ENCODE data around the gene LRCH1.

The LRCH1 gene

DNA sequence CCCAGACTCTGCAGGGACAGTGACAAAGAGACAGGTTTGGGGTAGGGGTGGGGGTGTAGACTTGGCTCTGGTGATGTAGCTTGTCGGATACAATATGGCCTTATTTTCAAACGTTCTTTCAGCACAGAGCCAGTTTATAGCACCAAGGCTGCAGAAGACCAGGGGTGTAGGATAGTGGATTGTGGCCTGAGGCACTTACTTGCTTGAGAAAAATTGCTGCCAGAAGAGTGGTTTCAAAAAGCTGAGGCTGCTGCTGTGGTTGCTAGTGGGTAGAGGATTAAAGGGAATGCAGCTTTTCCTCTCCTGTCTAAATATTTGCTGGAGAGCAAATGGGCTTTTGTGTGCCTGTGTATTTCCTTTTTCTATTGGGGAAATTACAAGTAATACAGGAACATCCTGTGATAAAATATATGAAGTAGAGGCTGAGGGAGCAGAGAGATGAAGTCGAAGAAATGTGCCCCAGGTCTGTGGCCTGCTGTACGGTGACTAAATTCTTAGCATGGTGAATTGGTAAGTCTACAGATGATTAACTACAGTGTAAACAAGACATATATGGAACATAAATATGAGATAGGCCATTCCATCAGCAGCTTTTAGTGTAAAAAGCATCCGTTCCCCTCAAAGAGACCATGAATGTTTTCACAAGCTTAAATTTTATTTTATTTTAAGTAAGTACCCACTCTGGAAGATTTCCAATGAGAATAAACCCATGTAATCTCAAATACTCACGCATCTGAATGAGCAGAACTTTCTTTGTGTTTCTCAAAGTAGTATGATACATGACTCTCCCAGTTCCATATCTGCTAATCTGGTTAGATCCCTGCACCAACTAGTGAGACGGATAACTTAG, 112.9 kb downstream of the LRCH1 start:
- H3K4me3 ChIP-seq (ENCODE audit: low read length): peak overlapping the region; percentile 57; the same call in 1 of the 2 replicates
- TF ChIP-seq ZNF274 (IDR thresholded peaks at IDR 0.05; ENCODE audit: low read depth, low read length): no peak

DNA sequence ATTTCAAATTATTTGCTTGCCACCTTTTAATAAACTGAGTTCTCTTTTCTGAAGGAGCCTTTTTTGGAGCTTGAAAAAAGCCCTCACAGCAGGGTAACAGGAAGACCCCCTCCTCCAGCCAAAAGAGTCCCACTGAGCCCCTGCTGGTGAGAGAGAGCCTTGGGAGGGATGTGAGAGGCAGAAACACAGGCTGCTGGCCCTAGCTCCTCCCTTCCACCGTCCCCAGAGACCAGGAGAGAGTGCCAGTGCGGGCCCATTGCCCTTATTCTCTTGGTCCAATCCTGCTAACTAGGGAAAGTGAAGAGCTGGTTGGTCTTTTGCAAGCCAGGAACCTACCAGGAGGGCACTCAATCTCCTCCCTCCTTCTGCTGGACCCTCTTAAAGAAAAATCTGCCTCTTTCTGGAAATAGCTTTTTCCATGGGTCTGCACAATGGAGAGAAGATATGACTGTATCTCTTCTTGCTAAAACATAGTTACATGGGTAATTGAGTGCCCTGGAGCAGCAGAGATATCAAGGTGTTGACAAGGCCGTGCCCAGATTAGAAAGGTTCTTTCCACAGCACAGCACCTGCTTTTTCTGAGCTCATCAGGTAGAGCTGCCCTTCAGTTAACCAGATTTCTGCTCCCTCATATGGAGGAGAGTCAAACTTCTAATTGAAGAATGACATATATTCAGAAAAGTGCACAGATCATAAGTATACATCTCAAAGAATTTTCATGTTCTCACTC, 113.9 kb downstream of the LRCH1 start:
- peak overlapping the region; percentile 20; the same call in 1 of the 2 replicates for H3K4me3 ChIP-seq (ENCODE audit: low read length)
- TF ChIP-seq ZNF274 (IDR thresholded peaks at IDR 0.05; ENCODE audit: low read depth, low read length): no peak

DNA sequence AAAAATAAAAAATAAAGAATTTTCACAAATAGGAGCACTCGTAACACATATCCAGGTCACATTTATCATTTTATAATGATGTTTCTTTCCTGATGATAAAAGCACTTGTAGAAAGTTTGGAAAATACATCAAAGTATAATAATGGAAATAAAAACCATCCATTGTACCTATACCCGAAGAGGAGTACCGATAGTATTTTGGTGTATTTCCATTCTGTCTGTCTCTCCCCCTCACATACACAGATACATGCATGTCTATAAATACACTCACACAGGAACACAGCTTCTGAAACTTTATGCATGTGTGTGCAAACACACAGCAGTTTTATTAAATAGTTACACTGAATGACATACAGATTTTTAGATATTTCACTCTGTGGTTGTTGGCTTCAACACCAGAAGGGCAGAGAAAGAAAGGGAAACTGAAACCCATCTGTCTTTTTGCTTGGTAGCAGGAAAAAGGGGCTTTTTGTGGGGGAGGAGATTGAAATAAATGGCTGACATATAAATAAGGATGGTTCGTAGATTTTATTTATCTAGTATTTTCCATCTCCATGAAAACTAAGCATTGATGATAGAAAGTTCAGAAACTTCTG, 114.8 kb downstream of the LRCH1 start:
- no peak for TF ChIP-seq ZNF274 (IDR thresholded peaks at IDR 0.05; ENCODE audit: low read depth, low read length)
- H3K4me3 ChIP-seq (ENCODE audit: low read length): peak overlapping the region; percentile 76

DNA sequence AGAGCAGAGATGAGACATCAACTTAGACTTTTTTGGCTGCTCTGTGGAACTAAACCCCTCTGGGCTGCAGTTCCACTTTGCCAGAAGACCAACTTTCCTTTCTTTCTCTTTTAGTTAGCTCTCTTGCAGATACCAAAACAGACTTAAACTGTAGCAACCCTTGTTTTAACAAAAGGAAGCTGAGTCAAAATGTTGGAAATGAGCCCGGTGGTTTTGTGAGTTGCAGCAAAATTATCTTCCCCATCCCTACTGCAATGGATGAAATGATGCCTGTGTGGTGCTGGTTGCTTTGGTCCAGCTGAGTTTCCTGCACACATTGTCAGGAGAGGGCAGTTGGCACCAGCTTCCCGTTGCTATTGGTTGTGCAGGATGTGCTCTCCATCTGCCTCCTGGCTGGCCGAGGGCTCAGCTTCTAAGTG, 115.3 kb downstream of the LRCH1 start:
- TF ChIP-seq ZNF274 (IDR thresholded peaks at IDR 0.05; ENCODE audit: low read depth, low read length): no peak
- peak overlapping the region; percentile 76 for H3K4me3 ChIP-seq (ENCODE audit: low read length)

DNA sequence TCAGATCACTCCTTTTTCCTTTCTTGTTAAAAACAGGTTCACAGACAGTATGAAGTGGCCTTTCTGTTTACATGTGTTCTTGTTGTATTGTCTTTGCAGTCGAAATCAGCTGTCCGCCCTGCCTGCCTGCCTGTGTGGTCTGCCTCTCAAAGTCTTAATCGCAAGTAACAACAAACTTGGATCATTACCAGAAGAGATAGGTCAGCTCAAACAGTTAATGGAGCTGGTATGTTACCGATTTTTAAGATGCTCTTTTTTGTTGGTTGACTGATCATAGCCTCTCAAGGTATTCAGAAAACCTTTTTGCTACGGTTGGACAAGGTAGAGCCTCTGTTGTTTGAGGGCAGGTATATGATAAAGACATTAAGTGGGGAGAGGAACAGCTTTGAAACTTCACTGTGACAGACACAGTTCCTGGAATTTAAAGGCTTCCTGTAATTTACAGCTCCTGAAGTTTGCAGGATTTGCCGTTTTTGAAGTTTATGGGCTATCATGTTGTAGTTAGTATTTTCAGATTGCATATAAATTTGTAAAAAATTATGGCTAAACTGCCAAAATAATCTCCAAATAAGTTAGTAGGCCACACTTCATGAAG, 116.1 kb downstream of the LRCH1 start:
- no peak for TF ChIP-seq ZNF274 (IDR thresholded peaks at IDR 0.05; ENCODE audit: low read depth, low read length)
- H3K4me3 ChIP-seq (ENCODE audit: low read length): no peak overlapping the region; the same call in 1 of the 2 replicates

DNA sequence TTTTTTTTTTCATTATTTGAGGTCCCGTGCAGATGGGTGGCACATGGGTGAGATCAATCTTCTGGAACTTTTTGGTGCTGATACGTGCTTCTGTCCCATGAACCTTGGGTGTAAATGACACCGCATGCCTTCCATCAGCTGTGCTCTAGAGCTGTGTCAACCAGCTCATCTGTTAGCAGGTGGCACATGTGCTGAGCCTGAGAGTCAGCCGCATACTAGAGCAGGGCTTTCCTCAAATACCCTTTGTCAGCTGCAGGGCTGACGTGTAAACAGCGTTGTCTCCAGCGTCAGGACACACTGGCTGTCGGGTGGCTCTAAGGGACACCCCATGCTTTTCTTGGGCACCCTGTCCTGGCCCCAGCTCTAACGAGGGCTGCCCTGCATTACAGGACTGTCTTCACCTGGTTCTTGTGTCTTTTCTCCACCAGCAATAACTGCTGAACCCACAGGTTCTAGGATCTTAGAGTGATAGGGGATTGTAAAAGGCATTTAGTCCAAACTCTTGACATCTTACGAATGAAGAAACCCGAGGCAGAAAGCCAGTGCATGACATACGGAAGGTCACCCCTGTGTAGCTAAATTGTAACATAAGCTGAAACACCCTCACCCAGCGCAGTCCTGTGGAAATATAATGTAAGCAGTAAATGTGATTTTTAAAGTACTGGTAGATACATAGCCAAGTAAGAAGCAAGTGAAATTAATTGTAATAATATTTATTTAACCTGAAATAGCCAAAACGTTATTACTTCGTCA, 119.5 kb downstream of the LRCH1 start:
- no peak for TF ChIP-seq ZNF274 (IDR thresholded peaks at IDR 0.05; ENCODE audit: low read depth, low read length)
- H3K4me3 ChIP-seq (ENCODE audit: low read length): no peak overlapping the region

DNA sequence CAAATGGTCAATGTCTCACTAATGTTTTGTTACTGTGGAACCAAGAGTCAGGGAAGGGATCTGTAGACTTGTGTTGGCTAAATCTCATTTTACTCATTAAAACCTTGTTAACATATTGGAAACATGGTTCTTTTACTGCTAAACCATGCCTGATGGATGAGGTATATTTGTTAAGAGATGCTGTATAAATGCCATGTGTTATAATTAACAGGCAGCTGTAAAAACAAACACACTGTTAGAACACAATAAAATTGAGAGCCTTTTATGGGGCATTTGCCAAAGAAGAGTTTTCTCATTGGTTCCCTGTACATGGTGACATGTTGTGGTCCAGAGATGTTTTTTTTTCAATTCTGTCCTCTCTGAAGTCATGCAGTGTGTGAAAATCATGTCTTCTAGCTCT, 122.0 kb downstream of the LRCH1 start:
- no peak overlapping the region for H3K4me3 ChIP-seq (ENCODE audit: low read length)
- TF ChIP-seq ZNF274 (IDR thresholded peaks at IDR 0.05; ENCODE audit: low read depth, low read length): no peak

DNA sequence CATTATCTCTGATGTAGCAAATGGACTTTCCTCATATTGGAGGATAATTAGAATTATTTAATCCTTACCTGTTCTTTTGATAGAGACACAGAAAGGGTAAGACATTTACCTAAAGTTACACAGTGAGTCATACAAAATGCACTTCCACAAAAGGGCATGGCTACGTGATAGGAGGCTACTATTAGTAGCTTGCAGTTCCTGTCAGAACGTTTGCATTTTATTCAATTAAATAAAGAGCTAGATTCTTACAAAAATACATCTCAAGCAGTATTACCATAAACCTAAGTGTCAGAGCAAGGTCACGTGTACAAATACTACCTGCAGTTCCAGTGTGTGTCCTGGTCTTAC, 123.4 kb downstream of the LRCH1 start:
- TF ChIP-seq ZNF274 (IDR thresholded peaks at IDR 0.05; ENCODE audit: low read depth, low read length): no peak
- H3K4me3 ChIP-seq (ENCODE audit: low read length): no peak overlapping the region

DNA sequence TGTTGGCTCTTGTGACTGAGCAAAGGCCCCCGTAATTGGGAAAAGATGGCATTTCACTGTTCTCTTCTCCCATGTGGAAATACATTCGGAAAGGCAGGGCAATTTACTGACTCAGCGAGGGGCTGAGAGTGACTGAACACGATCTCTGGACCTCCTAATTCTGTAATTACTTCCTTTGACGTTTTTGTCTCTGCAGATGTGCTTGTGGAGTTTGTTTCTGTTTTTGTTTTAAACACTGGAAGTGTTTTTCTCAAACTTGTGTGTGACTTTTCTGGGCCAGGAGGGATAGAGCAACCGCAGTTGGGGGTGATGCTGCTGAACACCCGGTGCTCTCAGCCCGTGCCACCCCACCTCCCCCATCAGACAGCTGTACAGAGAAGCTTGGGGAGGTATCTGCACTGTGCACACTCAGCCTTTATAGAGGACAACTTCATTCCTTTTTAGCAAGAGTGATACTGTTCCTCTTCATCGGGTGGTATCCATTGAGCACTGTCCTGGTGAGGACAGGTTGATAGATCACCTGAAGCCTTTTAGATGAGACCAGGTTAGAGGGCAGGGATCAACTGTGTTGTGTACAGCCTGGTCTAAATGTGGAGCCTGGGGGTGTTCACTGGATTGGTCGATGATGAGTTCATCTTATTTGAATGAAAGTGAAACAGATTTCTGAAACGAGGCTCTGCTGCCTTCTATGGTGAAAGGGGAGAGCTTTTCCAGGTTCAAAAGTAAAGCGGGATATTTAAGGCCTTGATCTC, 126.6 kb downstream of the LRCH1 start:
- H3K4me3 ChIP-seq (ENCODE audit: low read length): peak overlapping the region; percentile 58; the same call in 1 of the 2 replicates
- no peak for TF ChIP-seq ZNF274 (IDR thresholded peaks at IDR 0.05; ENCODE audit: low read depth, low read length)

DNA sequence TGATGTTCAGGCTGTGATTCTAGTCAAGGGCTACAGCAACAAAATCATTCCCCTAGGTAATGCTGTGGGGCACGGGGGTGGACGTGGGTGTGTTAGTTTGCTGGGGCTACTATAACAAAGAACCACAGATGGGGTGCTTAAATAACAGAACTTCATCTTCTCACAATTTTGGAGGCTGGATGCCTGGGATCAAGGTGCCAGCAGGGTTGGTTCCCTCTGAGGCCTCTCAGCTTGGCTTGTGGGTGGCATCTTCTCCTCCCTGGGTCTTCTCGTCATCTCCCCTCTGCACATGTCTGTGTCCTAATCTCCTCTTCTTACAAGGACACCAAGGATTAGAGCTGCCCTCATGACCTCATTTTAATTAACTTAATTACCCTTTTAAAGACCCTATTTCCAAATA, 129.0 kb downstream of the LRCH1 start:
- TF ChIP-seq ZNF274 (IDR thresholded peaks at IDR 0.05; ENCODE audit: low read depth, low read length): no peak
- H3K4me3 ChIP-seq (ENCODE audit: low read length): no peak overlapping the region

DNA sequence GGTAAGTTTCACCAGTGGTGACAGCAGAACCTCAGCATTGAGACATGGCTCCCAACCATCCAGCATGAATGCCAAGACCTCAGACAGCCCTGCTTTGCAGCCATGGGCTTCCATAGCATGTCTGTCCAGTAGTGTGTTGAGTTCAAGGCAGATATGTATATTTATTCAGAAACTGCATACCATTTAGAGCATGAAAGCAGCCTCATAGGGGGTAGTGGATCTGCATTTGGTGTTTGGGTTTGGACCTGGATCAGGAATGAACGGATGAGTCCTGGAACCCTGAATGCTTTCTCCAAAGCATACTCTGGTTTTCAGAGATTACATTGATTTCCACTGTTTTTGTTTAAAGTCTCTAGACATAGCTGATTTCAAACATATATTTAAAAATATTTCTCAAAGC, 129.7 kb downstream of the LRCH1 start:
- no peak for TF ChIP-seq ZNF274 (IDR thresholded peaks at IDR 0.05; ENCODE audit: low read depth, low read length)

DNA sequence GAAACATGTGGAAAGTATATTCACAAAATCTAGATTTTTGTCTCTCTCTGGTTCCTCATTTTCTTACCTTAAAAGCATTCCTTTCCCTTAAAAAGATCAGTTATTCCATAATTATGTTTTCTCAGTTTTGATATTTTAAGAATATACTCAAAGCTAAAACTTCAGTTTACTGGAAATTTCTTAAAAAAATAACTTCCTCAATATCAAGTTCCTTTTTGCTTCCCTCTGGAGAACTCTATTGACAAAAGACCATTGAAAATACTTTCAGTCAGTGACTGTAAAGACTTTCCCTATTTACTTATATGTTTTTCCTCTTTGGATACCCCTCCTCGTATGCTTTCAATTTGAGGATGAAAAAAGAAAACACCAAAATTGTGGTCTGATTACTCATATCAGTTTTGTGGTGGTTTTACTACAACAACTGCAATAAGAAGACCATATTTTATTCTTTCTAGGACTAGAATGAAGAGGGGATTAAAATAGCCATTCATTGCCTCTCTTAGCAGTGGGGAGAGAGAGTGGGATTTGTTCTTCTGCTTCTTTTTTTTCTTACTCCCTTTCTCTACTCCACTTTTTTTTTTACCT, 130.8 kb downstream of the LRCH1 start:
- no peak overlapping the region for H3K4me3 ChIP-seq (ENCODE audit: low read length)
- no peak for TF ChIP-seq ZNF274 (IDR thresholded peaks at IDR 0.05; ENCODE audit: low read depth, low read length)

More for the DNA sequence above, 129.7 kb downstream of the LRCH1 start:
- no peak overlapping the region for H3K4me3 ChIP-seq (ENCODE audit: low read length)
